ENCODE data around the gene FBLN1.
A peak's percentile ranks its signal among the peaks of the same experiment; 100 is the strongest.

Gene FBLN1

DNA sequence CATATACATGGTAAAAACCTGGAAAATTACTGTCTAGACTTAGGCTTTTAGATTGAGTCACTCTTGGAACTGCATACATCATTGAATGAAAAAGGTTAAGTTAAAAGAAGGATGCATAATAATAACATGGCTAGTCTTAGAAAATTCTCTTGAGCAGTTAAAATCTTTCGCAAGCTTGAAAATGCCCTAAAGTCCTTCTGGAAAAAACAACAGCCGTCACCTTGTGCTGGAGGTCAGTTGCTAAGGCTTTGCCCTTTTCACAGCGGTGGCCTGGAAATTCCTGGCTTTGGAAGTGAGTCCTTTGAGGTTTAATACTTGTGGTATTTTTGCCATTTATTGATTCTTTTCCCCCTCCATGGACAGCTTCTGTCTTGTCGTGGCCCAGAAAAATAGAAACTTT is 17.4 kb upstream of the FBLN1 start:
- no peak overlapping the region for H2BK120ac ChIP-seq (ENCODE audit: insufficient read depth, low read length, poor library complexity)
- H2AK5ac ChIP-seq (ENCODE audit: low read length), result no peak overlapping the region
- no peak overlapping the region for H4K91ac ChIP-seq (ENCODE audit: low read depth, low read length)
- H3K18ac ChIP-seq (ENCODE audit: low read length), result no peak overlapping the region
- H3K4me3 ChIP-seq (ENCODE audit: low read depth, low read length), result no peak overlapping the region
- peaks cover 7% of the 10 kb centered on the region for H3K9me3 ChIP-seq (ENCODE audit: insufficient read depth, low read depth, low read length)
- H2BK12ac ChIP-seq (ENCODE audit: low read length), result no peak overlapping the region
- no peak overlapping the region for H3K4me2 ChIP-seq (ENCODE audit: low read length)
- no peaks in the 10 kb centered on the region for H3K27me3 ChIP-seq (ENCODE audit: insufficient read depth, low read length)
- no peak overlapping the region for H4K8ac ChIP-seq (ENCODE audit: low read depth, low read length)
- DNase-seq, result peak; percentile 82 to 92
- H3K4me1 ChIP-seq (ENCODE audit: control insufficient read depth in 1 of 2, insufficient read depth in 2 of 2, low read length in 2 of 2), result peaks cover 14 to 18% of the 10 kb centered on the region in 2 experiments
- H3K27ac ChIP-seq (ENCODE audit: low read depth, low read length), result peak overlapping the region; percentile 81
- no peak overlapping the region for H2AFZ ChIP-seq (ENCODE audit: insufficient read depth, low read length, poor library complexity)
- peak overlapping the region; percentile 39 for H2BK5ac ChIP-seq (ENCODE audit: low read depth, low read length, poor library complexity)
- H3K36me3 ChIP-seq (ENCODE audit: control insufficient read depth in 1 of 2, insufficient read depth in 2 of 2, low read length in 2 of 2), result no peaks in the 10 kb centered on the region
- no peak overlapping the region for H3K9ac ChIP-seq (ENCODE audit: low read length)
- peaks cover 14% of the 10 kb centered on the region for H3K79me1 ChIP-seq (ENCODE audit: low read length)
- no peak overlapping the region for H3K14ac ChIP-seq (ENCODE audit: low read length)
- no peaks in the 10 kb centered on the region for H3K79me2 ChIP-seq (ENCODE audit: control insufficient read depth, insufficient read depth, low read length, poor library complexity)
- no peak overlapping the region for H4K12ac ChIP-seq (ENCODE audit: low read depth, low read length)
- no CpG with 5 or more reads among the region's 4 CpGs for WGBS (ENCODE audit: extremely low coverage, insufficient coverage, insufficient read length)
- H3K23ac ChIP-seq (ENCODE audit: low read length), result no peak overlapping the region
- no peak overlapping the region for H3K4ac ChIP-seq (ENCODE audit: low read depth, low read length)

DNA sequence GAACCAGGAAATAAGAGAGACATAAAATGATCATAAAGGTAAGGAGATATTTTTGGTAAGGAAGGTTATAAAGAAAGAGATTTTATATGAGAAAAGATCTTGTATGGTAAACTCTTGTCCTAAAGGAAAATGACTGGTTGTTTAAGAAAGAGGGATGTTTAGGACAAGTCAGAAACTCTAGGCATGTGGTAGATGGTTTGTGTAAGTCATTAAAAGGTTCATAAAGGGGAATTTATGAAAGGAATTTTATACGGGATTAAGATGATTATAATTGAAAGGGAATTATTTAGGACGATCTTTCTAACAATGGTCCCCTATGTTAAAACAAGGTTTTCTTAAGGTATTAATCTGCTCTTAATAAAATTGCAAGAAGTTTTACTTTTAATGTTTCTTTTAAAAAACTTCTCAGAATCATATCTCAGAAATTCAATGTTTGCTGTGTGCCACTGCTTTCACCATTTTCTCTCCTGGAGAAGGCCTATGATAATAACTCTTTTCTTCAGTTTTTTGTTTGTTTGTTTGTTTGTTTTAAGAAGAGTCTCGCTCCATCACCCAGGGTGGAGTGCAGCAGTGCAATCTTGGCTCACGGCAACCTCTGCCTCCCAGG is 13.8 kb upstream of the FBLN1 start:
- no peak overlapping the region for H2BK120ac ChIP-seq (ENCODE audit: insufficient read depth, low read length, poor library complexity)
- WGBS (ENCODE audit: extremely low coverage, insufficient coverage, insufficient read length), result 100% methylated on average over 2 of the region's 4 CpGs

DNA sequence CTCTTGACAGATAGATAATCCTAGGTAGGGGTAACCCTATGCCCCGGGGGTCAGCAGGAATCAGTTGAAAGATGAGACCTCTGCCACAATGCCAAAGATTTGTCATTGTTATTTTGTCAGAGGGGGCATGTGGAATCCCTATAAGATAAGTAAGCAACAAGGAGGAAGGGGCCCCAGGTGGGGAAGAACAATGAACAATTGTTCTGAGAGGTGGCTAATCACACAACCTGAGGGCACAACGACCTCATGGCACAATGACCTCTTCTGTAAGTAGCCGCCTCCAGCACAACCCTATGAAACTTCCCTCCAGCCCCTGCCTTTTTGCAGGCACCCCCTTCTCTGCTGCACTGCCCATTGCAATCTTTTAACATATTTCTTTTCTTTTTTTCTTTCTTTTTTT is 11.8 kb upstream of the FBLN1 start:
- WGBS (ENCODE audit: extremely low coverage, insufficient coverage, insufficient read length), result no CpG with 5 or more reads among the region's 3 CpGs
- no peaks in the 10 kb centered on the region for H3K27me3 ChIP-seq (ENCODE audit: insufficient read depth, low read length)
- no peaks in the 10 kb centered on the region for H3K79me2 ChIP-seq (ENCODE audit: control insufficient read depth, insufficient read depth, low read length, poor library complexity)
- H2BK120ac ChIP-seq (ENCODE audit: insufficient read depth, low read length, poor library complexity), result peak overlapping the region; percentile 2
- no peak overlapping the region for H2BK12ac ChIP-seq (ENCODE audit: low read length)
- H3K4me1 ChIP-seq (ENCODE audit: control insufficient read depth in 1 of 2, insufficient read depth in 2 of 2, low read length in 2 of 2), result peaks cover 6 to 11% of the 10 kb centered on the region in 2 experiments
- no peak overlapping the region for H4K91ac ChIP-seq (ENCODE audit: low read depth, low read length)
- no peak overlapping the region for H3K18ac ChIP-seq (ENCODE audit: low read length)
- H3K9ac ChIP-seq (ENCODE audit: low read length), result no peak overlapping the region
- H3K36me3 ChIP-seq (ENCODE audit: control insufficient read depth in 1 of 2, insufficient read depth in 2 of 2, low read length in 2 of 2), result no peaks in the 10 kb centered on the region
- H3K4me2 ChIP-seq (ENCODE audit: low read length), result no peak overlapping the region
- H3K9me3 ChIP-seq (ENCODE audit: insufficient read depth, low read depth, low read length), result peaks cover 8% of the 10 kb centered on the region
- no peak overlapping the region for H3K14ac ChIP-seq (ENCODE audit: low read length)
- H3K4me3 ChIP-seq (ENCODE audit: low read depth, low read length), result no peak overlapping the region
- H4K8ac ChIP-seq (ENCODE audit: low read depth, low read length), result no peak overlapping the region
- no peak overlapping the region for H3K4ac ChIP-seq (ENCODE audit: low read depth, low read length)
- no peak overlapping the region for H2BK5ac ChIP-seq (ENCODE audit: low read depth, low read length, poor library complexity)
- peaks cover 22% of the 10 kb centered on the region for H3K79me1 ChIP-seq (ENCODE audit: low read length)
- H2AFZ ChIP-seq (ENCODE audit: insufficient read depth, low read length, poor library complexity), result no peak overlapping the region
- H3K27ac ChIP-seq (ENCODE audit: low read depth, low read length), result no peak overlapping the region
- peak overlapping the region; percentile 29 for H2AK5ac ChIP-seq (ENCODE audit: low read length)
- DNase-seq, result peak in 1 of 2 donors; percentile 29
- no peak overlapping the region for H3K23ac ChIP-seq (ENCODE audit: low read length)
- H4K12ac ChIP-seq (ENCODE audit: low read depth, low read length), result no peak overlapping the region

More for the DNA sequence above, 13.8 kb upstream of the FBLN1 start:
- Histone ChIP-seq H3K27ac (ENCODE audit: low read depth, low read length) (no peak overlapping the region), H3K27me3 (ENCODE audit: insufficient read depth, low read length) (no peaks in the 10 kb centered on the region), H3K4me2 (ENCODE audit: low read length) (no peak overlapping the region), H3K4me3 (ENCODE audit: low read depth, low read length) (no peak overlapping the region), H3K23ac (ENCODE audit: low read length) (no peak overlapping the region), H4K8ac (ENCODE audit: low read depth, low read length) (no peak overlapping the region), H3K79me1 (ENCODE audit: low read length) (peaks cover 26% of the 10 kb centered on the region), H3K4me1 (ENCODE audit: control insufficient read depth in 1 of 2, insufficient read depth in 2 of 2, low read length in 2 of 2) (peaks cover 14 to 19% of the 10 kb centered on the region in 2 experiments), H4K91ac (ENCODE audit: low read depth, low read length) (no peak overlapping the region), H3K14ac (ENCODE audit: low read length) (no peak overlapping the region), H3K79me2 (ENCODE audit: control insufficient read depth, insufficient read depth, low read length, poor library complexity) (no peaks in the 10 kb centered on the region), H3K4ac (ENCODE audit: low read depth, low read length) (no peak overlapping the region), H2AFZ (ENCODE audit: insufficient read depth, low read length, poor library complexity) (no peak overlapping the region), H2AK5ac (ENCODE audit: low read length) (no peak overlapping the region), H2BK5ac (ENCODE audit: low read depth, low read length, poor library complexity) (no peak overlapping the region), H3K9me3 (ENCODE audit: insufficient read depth, low read depth, low read length) (peaks cover 6% of the 10 kb centered on the region), H3K9ac (ENCODE audit: low read length) (no peak overlapping the region), H3K18ac (ENCODE audit: low read length) (no peak overlapping the region), H3K36me3 (ENCODE audit: control insufficient read depth in 1 of 2, insufficient read depth in 2 of 2, low read length in 2 of 2) (no peaks in the 10 kb centered on the region), H2BK12ac (ENCODE audit: low read length) (no peak overlapping the region), H4K12ac (ENCODE audit: low read depth, low read length) (no peak overlapping the region)
- no peak for DNase-seq

DNA sequence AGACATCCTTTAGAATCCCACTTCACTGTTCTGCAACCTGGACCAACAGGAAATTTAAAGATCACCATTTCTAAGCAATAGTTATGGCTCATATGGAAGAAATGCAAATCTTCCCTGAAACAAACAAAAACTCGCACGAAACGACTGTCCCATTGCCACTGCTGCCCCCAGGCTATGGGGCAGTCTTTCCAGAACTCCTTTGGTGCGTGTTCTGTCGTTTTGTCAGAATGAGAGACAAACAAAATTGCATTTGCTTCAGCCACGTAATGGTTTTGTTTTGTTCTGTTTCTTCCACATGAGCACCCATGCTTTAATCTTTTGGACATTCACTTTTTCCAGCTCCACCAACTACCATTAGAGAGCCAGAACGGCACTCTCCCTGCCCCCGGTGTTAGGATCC is 10.8 kb upstream of the FBLN1 start:
- peak overlapping the region; percentile 46 for H2BK12ac ChIP-seq (ENCODE audit: low read length)
- H4K12ac ChIP-seq (ENCODE audit: low read depth, low read length), result no peak overlapping the region
- H3K23ac ChIP-seq (ENCODE audit: low read length), result no peak overlapping the region
- H2AK5ac ChIP-seq (ENCODE audit: low read length), result no peak overlapping the region
- H3K4me3 ChIP-seq (ENCODE audit: low read depth, low read length), result no peak overlapping the region
- H3K4me2 ChIP-seq (ENCODE audit: low read length), result no peak overlapping the region
- H3K9me3 ChIP-seq (ENCODE audit: insufficient read depth, low read depth, low read length), result peaks cover 8% of the 10 kb centered on the region
- H3K18ac ChIP-seq (ENCODE audit: low read length), result no peak overlapping the region
- no peak overlapping the region for H3K4ac ChIP-seq (ENCODE audit: low read depth, low read length)
- no peak overlapping the region for H3K9ac ChIP-seq (ENCODE audit: low read length)
- H3K27ac ChIP-seq (ENCODE audit: low read depth, low read length), result peak overlapping the region; percentile 77
- no peaks in the 10 kb centered on the region for H3K79me2 ChIP-seq (ENCODE audit: control insufficient read depth, insufficient read depth, low read length, poor library complexity)
- peak overlapping the region; percentile 93 for H2BK120ac ChIP-seq (ENCODE audit: insufficient read depth, low read length, poor library complexity)
- H3K36me3 ChIP-seq (ENCODE audit: control insufficient read depth in 1 of 2, insufficient read depth in 2 of 2, low read length in 2 of 2), result no peaks in the 10 kb centered on the region
- no peak overlapping the region for H2AFZ ChIP-seq (ENCODE audit: insufficient read depth, low read length, poor library complexity)
- H3K27me3 ChIP-seq (ENCODE audit: insufficient read depth, low read length), result no peaks in the 10 kb centered on the region
- no peak overlapping the region for H4K8ac ChIP-seq (ENCODE audit: low read depth, low read length)
- H2BK5ac ChIP-seq (ENCODE audit: low read depth, low read length, poor library complexity), result peak overlapping the region; percentile 7
- WGBS (ENCODE audit: extremely low coverage, insufficient coverage, insufficient read length), result no CpG with 5 or more reads among the region's 8 CpGs
- H3K14ac ChIP-seq (ENCODE audit: low read length), result no peak overlapping the region
- H4K91ac ChIP-seq (ENCODE audit: low read depth, low read length), result peak overlapping the region; percentile 68
- H3K4me1 ChIP-seq (ENCODE audit: control insufficient read depth in 1 of 2, insufficient read depth in 2 of 2, low read length in 2 of 2), result peaks cover 11 to 17% of the 10 kb centered on the region in 2 experiments
- H3K79me1 ChIP-seq (ENCODE audit: low read length), result peaks cover 24% of the 10 kb centered on the region
- peak; percentile 85 to 91 for DNase-seq

All from trophoblast cell (in vitro differentiated cells and primary cell).